Measurements from ENCODE around the gene SBF2. TPM values are rescaled to one million over a fixed set of nuclear protein-coding genes. Genes with fewer than 3 reads are reported as not detected.
A peak's percentile ranks its signal among the peaks of the same experiment; 100 is the strongest.

The SBF2 gene
- total RNA-seq, 1 experiment from 2014 or later, result 30.2 TPM

- Histone ChIP-seq H3K79me1 (ENCODE audit: insufficient read depth, low read depth, low read length, poor library complexity, severe bottlenecking) (no peaks in the 10 kb centered on the region), H2AFZ (ENCODE audit: low read length) (no peak overlapping the region), H4K8ac (replicated peaks; ENCODE audit: insufficient read length, low read depth, low read length) (no peak overlapping the region), H2BK15ac (ENCODE audit: low read depth, low read length) (no peak overlapping the region), H2AK5ac (ENCODE audit: insufficient read length, low read length) (no peak overlapping the region), H3K4ac (ENCODE audit: low read depth, low read length) (no peak overlapping the region), H3K9me3 (ENCODE audit: control insufficient read depth, low read depth, low read length) (no peaks in the 10 kb centered on the region), H4K5ac (ENCODE audit: insufficient read length, low read depth, low read length) (no peak overlapping the region), H3K9ac (ENCODE audit: extremely low read depth, insufficient read length, low read length) (no peak overlapping the region), H3K14ac (ENCODE audit: insufficient read depth, low read length) (no peak overlapping the region), H3K23ac (ENCODE audit: insufficient read length, low read depth, low read length) (no peak overlapping the region), H3K4me2 (ENCODE audit: insufficient read depth, insufficient read length, low read length) (no peak overlapping the region), H3K4me1 (ENCODE audit: insufficient read depth, low read length) (peaks cover 8% of the 10 kb centered on the region), H3T11ph (ENCODE audit: low read length) (no peak overlapping the region), H2BK120ac (ENCODE audit: low read depth, low read length, poor library complexity, severe bottlenecking) (no peak overlapping the region), H3K79me2 (ENCODE audit: insufficient read depth, low read length) (peaks cover 3% of the 10 kb centered on the region; the same call in 1 of the 2 replicates), H3K56ac (ENCODE audit: insufficient read length, low read depth, low read length) (no peak overlapping the region), H3K27ac (ENCODE audit: insufficient read length, low read depth, low read length) (no peak overlapping the region), H3K27me3 (ENCODE audit: insufficient read depth, low read length) (no peaks in the 10 kb centered on the region), H3K23me2 (ENCODE audit: insufficient read length, low read depth, low read length, poor library complexity, severe bottlenecking) (peaks cover 12% of the 10 kb centered on the region), H4K20me1 (ENCODE audit: control insufficient read depth, insufficient read depth, insufficient read length) (no peaks in the 10 kb centered on the region), H3K18ac (ENCODE audit: insufficient read length, low read depth, low read length) (no peak overlapping the region), H4K91ac (ENCODE audit: insufficient read length, low read depth, low read length) (no peak overlapping the region), H2BK12ac (ENCODE audit: insufficient read length, low read depth, low read length) (no peak overlapping the region), H2BK5ac (ENCODE audit: insufficient read length, low read length) (no peak overlapping the region), H2BK20ac (ENCODE audit: low read depth, low read length, poor library complexity, severe bottlenecking) (no peak overlapping the region)
- Mint-ChIP-seq H3K4me1 (peaks cover 35 to 43% of the 10 kb centered on the region in 2 experiments), H3K27ac (peak overlapping the region in 2 of 3 experiments; percentile 8 to 76; a peak in 3 of 7 replicates), H3K36me3 (ENCODE audit: insufficient read depth in 1 of 3, low read depth in 3 of 3) (peaks cover 7 to 25% (median 22%) of the 10 kb centered on the region in 3 experiments; a peak in 6 of 7 replicates), H3K9me3 (peaks cover 0 to 9% of the 10 kb centered on the region in 2 experiments; a peak in 4 of 5 replicates), H3K4me3 (peak overlapping the region in 1 of 2 experiments; percentile 39; a peak in 1 of 5 replicates), H3K27me3 (ENCODE audit: low read depth) (peaks cover 13% of the 10 kb centered on the region)
- no CpG with 5 or more reads among the region's 3 CpGs for WGBS (ENCODE audit: extremely low coverage, insufficient read length, low lambda C conversion rate)
- TF ChIP-seq CTCF (conservative IDR thresholded peaks at IDR 0.05), result no peak
- DNase-seq, result no peak
These were observed 16.4 kb upstream of the SBF2 start for GRCh38 chr11:10310301-10310841.

Measured in H9 (cell line).